HG03025 (cell line): ENCODE data around the gene RAD17.
"Not testable (repeated sequence)": the region's sequence is repeated elsewhere in the genome, so short reads cannot be mapped to it uniquely, and the experiment has no call there.

Experiments
- ATAC-seq: cut with Tn5 transposase; IDR thresholded peaks from one replicate; pipeline ENCODE4 v1.9.1; 2021; ENCODE audit warnings: mild to moderate bottlenecking, moderate library complexity; ENCODE audit not compliant: unreplicated experiment, low FRiP score

RAD17 gene

DNA sequence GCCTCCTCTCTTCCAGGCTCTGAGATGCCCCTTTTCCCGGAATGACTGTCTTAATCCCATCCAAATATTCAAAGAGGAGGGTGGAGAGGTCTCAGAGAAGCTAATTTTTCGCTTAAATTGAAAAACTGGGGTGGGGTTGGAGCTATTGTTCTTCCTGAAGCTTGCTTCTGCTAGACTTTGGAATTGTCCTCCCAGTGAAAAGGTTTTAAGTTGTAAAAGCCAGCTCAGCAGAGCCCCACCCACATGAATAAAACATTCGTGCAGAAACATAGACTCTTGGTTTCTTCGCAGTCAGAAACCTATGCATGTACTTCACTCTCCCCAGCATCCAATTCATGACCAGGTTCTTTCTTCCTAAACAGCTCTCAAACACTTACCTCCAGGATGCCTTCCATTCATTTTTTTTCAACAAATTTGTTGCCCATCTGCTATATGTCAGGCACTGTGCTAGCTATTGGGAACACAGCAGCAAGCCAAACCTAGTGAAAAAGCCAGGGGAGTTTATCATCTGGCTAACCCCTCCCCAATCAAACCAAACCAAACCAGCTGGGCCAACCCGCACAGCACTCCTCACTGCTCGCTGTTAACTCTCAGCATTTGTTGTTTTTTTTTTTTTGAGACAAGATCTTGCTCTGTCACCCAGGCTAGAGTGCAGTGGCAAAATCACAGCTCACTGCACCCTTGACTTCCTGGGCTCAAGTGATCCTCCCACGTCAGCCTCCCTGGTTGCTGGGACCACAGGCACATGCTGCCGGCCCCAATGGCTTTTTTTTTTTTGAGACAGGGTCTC lies 85.0 kb downstream of the RAD17 start:
- no peak for ATAC-seq

DNA sequence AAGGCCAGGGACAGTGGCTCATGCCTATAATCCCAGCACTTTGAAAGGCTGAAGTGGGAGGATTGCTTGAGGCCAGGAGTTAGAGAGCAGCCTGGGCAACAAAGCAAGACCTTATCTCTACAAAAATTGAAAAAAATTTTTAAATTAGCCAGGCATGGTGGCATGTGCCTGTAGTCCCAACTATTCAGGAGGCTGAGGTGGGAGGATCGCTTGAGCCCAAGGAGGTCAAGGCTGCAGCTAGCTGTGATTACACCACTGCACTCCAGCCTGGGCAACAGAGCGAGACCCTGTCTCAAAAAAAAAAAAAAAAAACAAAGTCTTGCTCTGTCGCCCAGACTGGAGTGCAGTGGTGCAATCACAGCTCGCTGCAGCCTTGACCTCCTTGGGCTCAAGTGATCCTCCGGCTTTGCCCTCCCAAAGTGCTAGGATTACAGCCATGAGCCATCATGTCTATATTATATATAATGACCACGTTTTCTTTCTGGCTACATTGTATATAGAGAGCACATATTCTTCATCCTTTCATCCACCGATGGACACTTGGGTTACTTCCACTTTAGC lies 85.9 kb downstream of the RAD17 start:
- not testable (repeated sequence) for ATAC-seq

DNA sequence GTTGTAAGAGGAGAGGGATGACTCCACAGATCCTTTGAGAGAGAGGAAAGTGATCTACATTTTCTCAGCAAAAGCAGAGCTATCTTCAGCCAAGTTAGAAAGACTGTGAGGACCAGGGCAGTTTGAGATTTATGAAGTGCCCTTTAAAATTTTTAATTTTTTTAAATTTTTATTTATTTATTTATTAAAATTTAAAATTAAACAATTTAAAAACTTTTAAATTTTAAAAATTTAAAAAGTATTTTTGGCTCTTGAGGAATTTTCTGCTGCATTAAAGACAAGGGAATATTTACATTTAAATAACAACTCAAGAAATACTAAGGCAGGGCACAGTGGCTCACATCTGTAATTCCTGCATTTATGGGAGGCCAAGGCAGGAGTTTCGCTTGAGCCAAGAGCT lies 92.6 kb downstream of the RAD17 start:
- ATAC-seq: no peak
